NK-92 (cell line): ENCODE data around the gene BRWD1.
"Not testable (repeated sequence)": the region's sequence is repeated elsewhere in the genome, so short reads cannot be mapped to it uniquely, and the experiment has no call there.

Experiments used
- DNase-seq: peaks from one replicate; lab custom pipeline; 2025; ENCODE audit not compliant: unreplicated experiment; lab: John Stamatoyannopoulos, UW

BRWD1 gene

DNA sequence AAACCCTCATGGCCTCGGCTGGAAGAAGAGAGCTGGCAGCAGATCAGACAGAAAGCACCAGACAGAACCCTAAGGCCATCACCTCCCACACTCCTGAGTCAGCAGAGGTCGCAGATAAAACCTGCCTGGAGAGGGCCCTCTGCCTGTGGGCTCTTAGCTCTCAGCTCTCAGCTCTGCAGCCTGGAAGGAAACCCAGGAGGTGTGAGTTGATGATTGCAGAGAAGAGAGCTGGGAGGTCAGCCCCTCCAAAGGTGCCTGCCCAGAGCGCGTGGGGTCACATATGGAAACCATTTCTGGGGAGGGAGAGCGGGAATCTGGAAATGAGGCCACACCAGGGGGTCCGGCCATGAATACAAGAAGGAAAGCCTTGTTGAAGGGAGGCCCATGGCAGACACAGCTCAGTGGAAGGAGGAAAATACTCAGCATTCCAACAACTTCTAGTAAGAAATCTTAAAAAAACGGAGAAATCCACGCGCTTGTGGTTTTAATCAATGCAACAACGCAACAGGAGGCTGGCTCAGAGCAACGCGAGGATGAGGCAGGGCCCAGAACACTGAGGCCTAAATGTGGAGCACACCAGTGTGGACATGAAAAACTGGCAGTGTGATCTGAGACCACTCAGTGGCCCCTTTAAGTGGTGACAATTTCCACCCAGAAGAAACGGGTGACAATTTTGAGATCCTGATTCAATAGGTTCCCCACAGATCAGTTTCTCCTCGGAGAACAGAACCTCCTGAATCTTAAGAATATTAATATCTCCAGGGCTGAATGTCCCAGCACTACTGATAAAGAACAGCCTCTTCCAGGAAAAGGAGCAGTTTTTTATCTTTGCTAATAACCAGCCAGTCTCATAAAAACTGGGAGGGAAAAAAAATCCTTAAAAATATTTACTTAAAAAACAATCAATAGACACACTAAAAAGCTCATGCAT, 175.9 kb downstream of the BRWD1 start:
- DNase-seq, result no peak

DNA sequence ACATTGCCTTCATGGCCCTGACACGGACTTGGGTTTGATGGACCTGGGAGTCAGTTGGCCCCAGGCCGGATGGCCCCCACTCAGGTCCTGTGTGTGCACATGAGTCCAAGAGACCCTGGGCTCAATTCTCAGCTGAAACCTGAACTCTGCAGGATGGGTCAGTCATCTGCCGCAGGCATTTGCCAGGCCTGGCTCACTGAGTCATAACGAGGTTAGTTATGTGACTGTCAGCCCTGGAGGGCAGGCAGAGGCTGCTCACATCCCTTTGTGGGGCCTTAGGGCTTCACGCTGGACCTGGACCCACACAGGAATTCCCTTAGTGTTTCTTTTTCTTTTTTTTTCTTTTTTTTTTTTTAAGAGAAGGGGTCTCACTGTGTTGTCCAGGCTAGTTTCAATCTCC, 176.7 kb downstream of the BRWD1 start:
- DNase-seq, result no peak

DNA sequence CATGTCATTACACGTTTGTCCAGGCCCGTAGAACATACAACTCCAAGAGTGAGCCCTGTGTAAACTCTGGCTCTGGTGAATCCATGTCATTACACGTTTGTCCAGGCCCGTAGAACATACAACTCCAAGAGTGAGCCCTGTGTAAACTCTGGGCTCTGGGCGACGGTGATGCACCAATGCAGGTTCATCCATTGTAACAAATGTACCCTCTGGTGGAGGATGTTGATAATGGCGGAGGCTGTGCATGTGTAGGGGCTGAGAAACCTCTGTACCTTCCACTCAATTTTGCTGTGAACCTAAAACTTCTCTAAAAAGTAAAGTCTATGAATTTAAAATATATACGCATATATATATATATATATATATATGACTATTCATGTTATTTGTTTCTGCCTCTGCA, 177.3 kb downstream of the BRWD1 start:
- DNase-seq, result not testable (repeated sequence)

DNA sequence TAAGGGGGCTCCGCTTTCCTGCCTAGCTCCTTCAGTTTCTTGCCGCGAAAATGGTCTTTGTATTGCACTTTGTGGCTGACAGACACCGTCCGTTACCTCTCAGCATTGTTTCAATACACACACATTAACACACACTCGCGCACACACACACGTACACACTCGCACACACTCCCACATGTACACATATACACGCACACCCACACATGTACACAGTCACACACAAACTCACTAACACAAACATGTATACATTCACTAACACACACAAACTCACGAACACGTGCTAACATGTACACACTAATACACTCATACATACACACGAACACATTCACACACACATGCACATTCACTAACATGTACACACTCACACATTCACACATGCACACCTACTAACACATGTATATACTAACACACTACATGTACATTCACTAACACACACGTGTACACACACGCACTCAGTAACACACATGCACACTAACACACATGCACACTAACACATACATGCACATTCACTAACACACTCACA, 179.1 kb downstream of the BRWD1 start:
- no peak for DNase-seq
